ENCODE data around the gene HNF4A.

Gene HNF4A

GRCh38 chr20:44475694-44476560 lies 120.4 kb downstream of the HNF4A start, which contains the start of gene TTPAL:
Gene TTPAL (plus strand): TSS chr20:44475874. CDS start chr20:44480000, 4,126 bp downstream.
- DNase-seq: peak; percentile 83

- DNase-seq: no peak
Observed at GRCh38 chr20:44477151-44477550, 121.7 kb downstream of the HNF4A start.

DNA sequence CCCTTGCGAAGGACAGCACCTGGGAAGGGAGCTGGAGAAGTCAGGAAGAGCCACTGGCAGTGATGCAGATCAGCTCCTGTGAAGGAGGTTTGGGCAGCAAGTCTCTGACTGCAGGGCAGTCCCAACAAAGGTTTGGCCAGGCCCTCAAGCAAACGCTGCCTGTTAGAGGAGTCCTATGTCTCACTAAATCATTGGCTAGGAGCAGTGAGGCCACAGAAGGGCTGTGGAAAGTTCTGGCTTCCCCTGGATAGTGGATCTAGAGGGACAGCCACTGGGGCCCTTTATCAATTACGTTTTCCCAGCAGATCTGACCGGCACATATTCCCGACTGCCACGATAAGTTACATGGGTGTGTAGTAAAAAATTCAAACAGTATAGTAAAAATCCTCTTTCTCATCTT lies 122.7 kb downstream of the HNF4A start:
- no peak for DNase-seq

GRCh38 chr20:44479643-44480042 lies 124.1 kb downstream of the HNF4A start:
- DNase-seq: no peak

DNA sequence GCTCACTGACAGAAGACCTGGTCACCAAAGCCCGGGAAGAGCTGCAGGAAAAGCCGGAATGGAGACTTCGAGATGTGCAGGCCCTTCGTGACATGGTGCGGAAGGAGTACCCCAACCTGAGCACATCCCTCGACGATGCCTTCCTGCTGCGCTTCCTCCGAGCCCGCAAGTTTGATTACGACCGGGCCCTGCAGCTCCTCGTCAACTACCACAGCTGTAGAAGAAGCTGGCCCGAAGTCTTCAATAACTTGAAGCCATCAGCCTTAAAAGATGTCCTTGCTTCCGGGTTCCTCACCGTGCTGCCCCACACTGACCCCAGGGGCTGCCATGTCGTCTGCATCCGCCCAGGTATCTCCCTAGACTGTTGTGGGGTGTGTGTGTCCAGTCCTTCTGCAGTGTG lies 124.6 kb downstream of the HNF4A start:
- DNase-seq: no peak

DNA sequence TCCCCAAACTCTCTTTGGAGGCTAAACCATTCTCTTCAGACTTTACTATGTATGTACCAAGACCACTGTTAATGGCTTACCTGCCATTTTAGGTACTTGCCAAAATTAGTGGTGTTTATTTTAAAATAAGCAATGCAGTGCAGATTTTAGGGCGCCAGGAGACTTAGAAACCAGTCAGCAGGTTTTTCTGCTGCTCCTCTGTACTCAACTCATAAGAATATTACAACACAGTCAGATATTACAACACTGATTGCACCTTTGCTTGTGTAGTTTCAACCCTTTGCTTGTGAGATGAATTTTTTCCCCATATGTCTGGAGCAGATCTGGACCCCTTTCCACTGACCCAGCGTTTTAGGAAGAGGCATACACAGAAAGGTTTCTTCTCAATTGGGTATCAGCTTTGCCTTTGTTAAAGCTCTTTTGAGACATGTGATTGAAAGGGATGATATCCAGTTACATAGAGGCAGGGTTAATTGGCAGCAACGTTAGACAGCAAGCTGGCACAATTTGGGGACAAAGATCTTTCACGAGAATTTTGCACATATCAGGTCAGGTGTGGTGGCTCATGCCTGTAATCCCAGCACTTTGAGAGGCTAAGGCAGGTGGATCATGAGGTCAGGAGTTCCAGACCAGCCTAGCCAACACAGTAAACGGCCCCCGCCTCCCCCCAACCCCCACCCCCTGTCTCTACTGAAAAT lies 126.4 kb downstream of the HNF4A start:
- DNase-seq: peak; percentile 6

DNA sequence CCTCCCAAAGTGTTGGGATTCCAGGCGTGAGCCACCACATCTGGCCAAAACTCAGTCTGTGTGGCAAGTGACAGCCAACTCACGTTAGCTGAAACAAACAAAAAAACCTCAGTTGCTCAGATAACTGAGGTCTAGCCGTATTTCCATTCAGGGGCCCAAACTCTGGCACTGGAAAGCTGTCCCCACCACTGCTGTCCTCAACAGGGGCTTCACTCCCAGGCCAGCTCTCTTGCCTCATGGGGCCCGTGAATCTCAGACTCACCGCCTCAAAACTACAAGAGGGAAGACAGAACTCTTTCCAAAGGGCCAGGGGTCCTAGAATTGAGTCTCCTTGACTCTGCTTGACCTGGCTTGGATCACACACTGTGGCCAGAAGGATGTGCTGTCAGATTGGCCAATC lies 127.6 kb downstream of the HNF4A start:
- no peak for DNase-seq

Data from NCI-H1436 (cell line).